ENCODE results near the gene THRB. TPM values are rescaled to one million over a fixed set of nuclear protein-coding genes. Genes with fewer than 3 reads are reported as not detected.

The THRB gene
- total RNA-seq, 4 donors from 2014 or later = 29.2 to 38.5 (median 36.3) TPM

- no peak for TF ChIP-seq CTCF (IDR thresholded peaks at IDR 0.05; ENCODE audit: low read depth)
Measured at GRCh38 chr3:24417730-24418129, 76.9 kb downstream of the THRB start.

DNA sequence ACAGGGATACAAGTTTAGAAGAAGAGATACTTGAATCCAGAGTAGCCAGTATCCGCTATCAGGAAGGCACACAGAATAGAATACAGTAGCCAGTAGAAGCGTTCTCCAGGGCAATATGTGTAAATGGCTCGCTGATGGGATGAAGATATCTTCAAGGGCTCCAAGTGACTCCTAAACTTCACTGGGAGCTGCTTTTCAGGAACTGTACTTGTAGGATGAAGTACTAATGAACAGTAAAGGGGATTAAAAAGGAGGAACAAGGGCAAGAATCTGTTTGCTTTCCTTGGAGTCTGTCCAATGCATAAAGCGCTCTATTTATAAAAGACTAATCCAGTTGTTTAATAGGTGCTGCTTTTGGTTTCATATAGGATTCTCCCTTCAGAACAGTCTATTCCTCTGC lies 78.4 kb downstream of the THRB start:
- TF ChIP-seq CTCF (IDR thresholded peaks at IDR 0.05; ENCODE audit: low read depth) = no peak

DNA sequence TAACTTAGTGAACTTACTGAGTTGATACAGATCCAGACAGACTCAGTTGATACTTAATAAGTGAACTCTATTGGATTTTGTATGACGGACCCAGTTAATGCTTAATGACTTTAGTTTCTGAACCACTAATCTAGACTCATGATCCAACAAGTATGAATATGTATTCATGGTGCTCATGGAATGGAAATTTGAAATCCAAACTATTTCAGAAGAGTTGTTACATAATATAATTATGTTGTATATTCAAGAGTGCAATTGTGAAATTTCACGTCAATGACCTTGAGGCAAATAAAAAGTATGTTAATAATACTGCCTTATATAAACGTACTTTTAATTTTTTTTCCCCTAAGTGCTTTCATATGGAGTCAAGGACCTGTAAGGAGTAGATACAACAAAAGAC lies 78.8 kb downstream of the THRB start:
- TF ChIP-seq CTCF (IDR thresholded peaks at IDR 0.05; ENCODE audit: low read depth) = no peak

DNA sequence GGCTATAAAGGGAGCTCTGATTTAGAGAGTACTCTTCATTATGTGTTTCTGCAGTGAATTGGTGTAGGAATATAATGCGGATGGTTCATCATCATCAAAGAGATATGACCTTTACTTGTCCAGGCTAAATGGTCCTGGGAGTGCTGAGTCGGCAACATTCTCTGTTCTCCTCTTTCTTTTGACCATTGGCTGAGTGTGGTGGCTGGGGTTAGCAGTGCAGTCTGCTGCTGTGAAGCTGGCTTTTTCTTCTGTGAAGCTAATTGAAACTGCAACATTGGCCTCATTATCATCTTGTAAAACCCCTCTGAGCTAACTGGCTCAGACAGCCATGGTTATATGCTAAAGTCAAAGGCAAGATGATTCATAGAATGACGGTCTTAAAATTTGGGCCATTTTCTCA lies 83.8 kb downstream of the THRB start:
- no peak for TF ChIP-seq CTCF (IDR thresholded peaks at IDR 0.05; ENCODE audit: low read depth)

DNA sequence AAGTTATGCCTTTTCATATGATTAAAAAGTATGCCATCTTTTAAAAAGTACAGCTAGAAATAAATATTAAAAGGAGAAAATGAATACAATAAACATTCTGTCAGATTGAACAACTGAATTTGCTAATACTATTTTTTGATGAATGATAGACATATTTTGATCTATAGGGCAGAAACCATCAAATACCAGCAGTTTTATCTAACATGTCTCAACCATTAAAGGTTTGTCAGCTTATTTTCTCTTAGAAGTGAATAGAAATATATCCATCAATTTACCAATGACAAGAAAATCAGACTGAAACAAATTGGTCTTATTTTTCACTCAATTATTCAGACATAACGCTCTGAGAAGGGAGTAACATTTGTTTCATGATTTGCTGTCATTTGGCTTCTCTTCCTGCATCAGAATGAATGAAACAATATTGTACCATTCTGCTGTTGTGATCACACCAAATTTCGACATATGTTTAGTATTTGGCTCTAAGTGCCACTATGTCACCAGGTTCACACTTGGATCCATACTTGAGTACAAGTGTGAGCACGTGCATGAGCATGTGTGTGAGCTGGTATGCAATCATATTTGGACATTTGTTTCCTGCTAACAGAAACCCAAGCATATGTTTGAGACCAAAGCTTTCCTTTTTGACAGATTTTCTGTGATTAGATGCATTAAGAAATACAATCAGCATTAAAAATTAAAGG lies 86.5 kb downstream of the THRB start:
- TF ChIP-seq CTCF (IDR thresholded peaks at IDR 0.05; ENCODE audit: low read depth) = no peak

DNA sequence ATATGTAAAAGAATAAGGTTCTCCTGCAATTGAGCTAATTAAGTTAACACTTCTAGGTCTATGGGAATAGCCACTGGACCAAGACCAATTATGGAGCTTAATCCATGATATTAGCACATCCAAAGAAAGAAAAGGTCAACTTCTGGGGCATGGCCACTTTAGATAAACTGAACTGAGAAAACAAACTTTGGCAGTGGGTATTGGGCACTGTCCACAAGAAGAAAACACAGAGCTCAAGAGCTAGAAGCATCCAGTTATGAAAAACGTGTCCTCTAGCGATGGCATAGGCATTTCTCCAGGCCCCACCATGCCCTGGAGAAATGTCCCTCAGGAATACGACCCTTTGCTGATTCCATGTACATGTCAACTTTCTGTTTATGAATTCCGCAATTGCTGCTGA lies 87.8 kb downstream of the THRB start:
- no peak for TF ChIP-seq CTCF (IDR thresholded peaks at IDR 0.05; ENCODE audit: low read depth)

DNA sequence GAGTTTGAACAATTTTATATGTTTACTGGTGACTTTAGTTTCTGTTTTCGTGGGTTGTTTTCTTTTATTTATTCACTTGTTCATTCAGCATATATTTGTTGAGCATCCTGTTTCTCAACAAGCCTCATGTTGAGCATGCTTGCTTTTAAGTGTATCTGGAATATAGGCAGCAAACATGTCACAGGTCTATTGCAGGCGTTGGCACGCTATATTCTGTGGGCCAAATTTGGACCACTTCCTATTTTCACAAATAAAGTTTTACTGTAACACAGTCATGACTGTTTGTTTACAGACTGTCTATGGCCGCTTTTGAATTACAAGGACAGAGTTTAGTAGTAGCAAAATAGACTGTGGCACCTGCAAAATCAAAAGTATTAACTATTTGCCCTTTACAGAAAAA lies 89.6 kb downstream of the THRB start:
- TF ChIP-seq CTCF (IDR thresholded peaks at IDR 0.05; ENCODE audit: low read depth) = no peak

Data from subcutaneous adipose tissue (tissue), 4 donors.